ENCODE measurements around the gene TMEM175. TPM values are rescaled to one million over a fixed set of nuclear protein-coding genes. Genes with fewer than 3 reads are reported as not detected.
A peak's percentile ranks its signal among the peaks of the same experiment; 100 is the strongest.
"Not testable (repeated sequence)": the region's sequence is repeated elsewhere in the genome, so short reads cannot be mapped to it uniquely, and the experiment has no call there.

The TMEM175 gene
- total RNA-seq, 1 donor from 2014 or later = 21.4 TPM

GRCh38 chr4:921830-922331 is 10.4 kb upstream of the TMEM175 start:
- TF ChIP-seq, protein P1, sequence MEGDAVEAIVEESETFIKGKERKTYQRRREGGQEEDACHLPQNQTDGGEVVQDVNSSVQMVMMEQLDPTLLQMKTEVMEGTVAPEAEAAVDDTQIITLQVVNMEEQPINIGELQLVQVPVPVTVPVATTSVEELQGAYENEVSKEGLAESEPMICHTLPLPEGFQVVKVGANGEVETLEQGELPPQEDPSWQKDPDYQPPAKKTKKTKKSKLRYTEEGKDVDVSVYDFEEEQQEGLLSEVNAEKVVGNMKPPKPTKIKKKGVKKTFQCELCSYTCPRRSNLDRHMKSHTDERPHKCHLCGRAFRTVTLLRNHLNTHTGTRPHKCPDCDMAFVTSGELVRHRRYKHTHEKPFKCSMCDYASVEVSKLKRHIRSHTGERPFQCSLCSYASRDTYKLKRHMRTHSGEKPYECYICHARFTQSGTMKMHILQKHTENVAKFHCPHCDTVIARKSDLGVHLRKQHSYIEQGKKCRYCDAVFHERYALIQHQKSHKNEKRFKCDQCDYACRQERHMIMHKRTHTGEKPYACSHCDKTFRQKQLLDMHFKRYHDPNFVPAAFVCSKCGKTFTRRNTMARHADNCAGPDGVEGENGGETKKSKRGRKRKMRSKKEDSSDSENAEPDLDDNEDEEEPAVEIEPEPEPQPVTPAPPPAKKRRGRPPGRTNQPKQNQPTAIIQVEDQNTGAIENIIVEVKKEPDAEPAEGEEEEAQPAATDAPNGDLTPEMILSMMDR (conservative IDR thresholded peaks at IDR 0.05) = no peak
- Mint-ChIP-seq H3K36me3 (peaks cover 25% of the 10 kb centered on the region), H3K27ac (peak overlapping the region; percentile 13), H3K4me1 (ENCODE audit: unreplicated experiment) (peaks cover 26% of the 10 kb centered on the region), H3K4me3 (no peak overlapping the region), H3K9me3 (peaks cover 5% of the 10 kb centered on the region), H3K27me3 (no peaks in the 10 kb centered on the region)
- DNase-seq (ENCODE audit: extremely low spot score, unreplicated experiment) = no peak

GRCh38 chr4:924107-925096 is 7.9 kb upstream of the TMEM175 start:
- Mint-ChIP-seq H3K27me3 (no peaks in the 10 kb centered on the region), H3K4me3 (no peak overlapping the region), H3K36me3 (peaks cover 13% of the 10 kb centered on the region), H3K27ac (peak overlapping the region; percentile 54), H3K9me3 (no peaks in the 10 kb centered on the region), H3K4me1 (ENCODE audit: unreplicated experiment) (peaks cover 29% of the 10 kb centered on the region)
- DNase-seq (ENCODE audit: extremely low spot score, unreplicated experiment) = no peak
- TF ChIP-seq, protein P1 (conservative IDR thresholded peaks at IDR 0.05) = no peak

- H3K27ac Mint-ChIP-seq = peak overlapping the region; percentile 54
- no peak for DNase-seq (ENCODE audit: extremely low spot score, unreplicated experiment)
- TF ChIP-seq, protein P1 (conservative IDR thresholded peaks at IDR 0.05) = no peak
- no peak overlapping the region for H3K4me3 Mint-ChIP-seq
- H3K27me3 Mint-ChIP-seq = no peaks in the 10 kb centered on the region
- no peaks in the 10 kb centered on the region for H3K9me3 Mint-ChIP-seq
- H3K4me1 Mint-ChIP-seq (ENCODE audit: unreplicated experiment) = peaks cover 33% of the 10 kb centered on the region
- H3K36me3 Mint-ChIP-seq = peaks cover 9% of the 10 kb centered on the region
Measured at GRCh38 chr4:925171-925570, 7.1 kb upstream of the TMEM175 start.

DNA sequence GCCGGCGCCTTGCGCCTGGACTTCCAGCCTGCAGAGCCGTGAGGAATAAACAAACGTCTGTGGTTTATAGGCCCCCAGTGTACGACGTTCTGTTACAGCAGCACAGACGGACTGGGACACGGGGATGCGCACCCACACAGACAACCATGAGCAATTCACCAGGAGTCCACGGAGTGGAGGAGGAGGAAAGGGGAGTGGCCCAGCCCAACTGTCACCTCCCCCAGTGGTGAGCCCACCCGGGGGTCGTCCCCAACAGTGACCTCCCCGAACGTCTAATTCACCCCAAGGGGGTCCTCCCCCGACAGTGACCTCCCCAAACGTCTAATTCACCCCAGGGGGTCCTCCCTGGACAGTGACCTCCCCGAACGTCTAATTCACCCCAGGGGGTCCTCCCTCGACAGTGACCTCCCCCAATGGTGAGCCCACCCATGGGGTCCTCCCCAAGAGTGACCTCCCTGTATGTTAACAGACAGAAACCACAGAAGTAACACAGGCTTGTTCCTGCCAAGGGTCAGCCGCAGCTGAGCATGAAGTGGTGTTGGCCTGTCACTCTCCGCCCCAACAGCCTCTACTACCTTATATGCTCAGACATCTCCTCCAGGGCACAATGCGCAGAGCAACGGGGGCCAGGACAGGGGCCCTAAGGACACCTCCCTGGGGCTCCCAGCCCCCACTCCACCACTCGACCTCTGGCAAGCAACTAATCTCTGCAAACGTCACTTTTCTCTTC is 6.3 kb upstream of the TMEM175 start:
- TF ChIP-seq, protein P1 (conservative IDR thresholded peaks at IDR 0.05) = no peak
- Mint-ChIP-seq H3K4me3 (no peak overlapping the region), H3K36me3 (peaks cover 9% of the 10 kb centered on the region), H3K27ac (peak overlapping the region; percentile 21), H3K4me1 (ENCODE audit: unreplicated experiment) (peaks cover 41% of the 10 kb centered on the region), H3K27me3 (no peaks in the 10 kb centered on the region), H3K9me3 (no peaks in the 10 kb centered on the region)
- no peak for DNase-seq (ENCODE audit: extremely low spot score, unreplicated experiment)

DNA sequence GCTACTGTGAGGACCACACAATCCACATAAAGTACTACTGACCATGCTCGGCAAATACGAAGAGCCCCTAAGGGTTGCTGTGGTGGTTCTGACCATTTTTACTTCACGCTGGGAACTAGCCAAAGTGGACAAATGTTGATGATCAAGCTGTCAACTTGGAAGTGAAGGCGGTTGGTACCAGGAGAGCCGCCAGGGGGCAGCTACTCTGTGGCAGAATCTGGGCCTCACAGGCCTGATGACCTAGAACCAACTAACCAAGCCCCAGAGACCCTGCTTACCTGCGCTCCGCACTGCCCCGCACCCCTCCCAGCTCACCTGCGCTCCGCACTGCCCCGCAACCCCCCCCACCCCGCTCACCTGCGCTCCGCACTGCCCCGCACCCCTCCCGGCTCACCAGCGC is 5.7 kb upstream of the TMEM175 start:
- no peak overlapping the region for H3K4me3 Mint-ChIP-seq
- no peaks in the 10 kb centered on the region for H3K27me3 Mint-ChIP-seq
- no peaks in the 10 kb centered on the region for H3K9me3 Mint-ChIP-seq
- peak overlapping the region; percentile 21 for H3K27ac Mint-ChIP-seq
- H3K36me3 Mint-ChIP-seq = peaks cover 9% of the 10 kb centered on the region
- DNase-seq (ENCODE audit: extremely low spot score, unreplicated experiment) = no peak
- TF ChIP-seq, protein P1 (conservative IDR thresholded peaks at IDR 0.05) = peak; percentile 70
- H3K4me1 Mint-ChIP-seq (ENCODE audit: unreplicated experiment) = peaks cover 45% of the 10 kb centered on the region

- not testable (repeated sequence) for H3K4me3 Mint-ChIP-seq; H3K27ac Mint-ChIP-seq; H3K27me3 Mint-ChIP-seq; DNase-seq (ENCODE audit: extremely low spot score, unreplicated experiment); H3K9me3 Mint-ChIP-seq; H3K36me3 Mint-ChIP-seq
- H3K4me1 Mint-ChIP-seq (ENCODE audit: unreplicated experiment) = peaks cover 46% of the 10 kb centered on the region
Measured at GRCh38 chr4:927566-927965, 4.7 kb upstream of the TMEM175 start.

All from type B pancreatic cell (in vitro differentiated cells).